Measurements from ENCODE around the gene CHEK2.

Gene CHEK2

DNA sequence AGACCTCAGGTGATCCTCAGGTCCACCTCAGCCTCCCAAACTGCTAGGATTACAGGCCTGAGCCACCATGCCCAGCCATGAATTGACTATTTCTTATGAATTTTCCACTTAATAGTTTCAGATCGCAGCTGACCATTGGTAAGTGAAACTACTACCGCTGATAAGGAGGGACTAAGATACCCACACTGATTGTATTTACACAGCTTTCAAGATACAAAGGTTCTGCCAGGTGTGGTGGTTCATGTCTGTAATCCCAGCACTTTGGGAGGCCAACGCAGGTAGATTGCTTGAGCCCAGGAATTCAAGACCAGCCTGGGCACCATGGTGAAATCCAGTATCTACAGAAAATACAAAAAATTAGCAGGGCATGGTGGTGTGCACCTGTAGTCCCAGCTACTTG is 3.9 kb downstream of the CHEK2 start:
- Histone ChIP-seq H3K9ac (ENCODE audit: low read depth, low read length) (no peak overlapping the region), H3K36me3 (ENCODE audit: insufficient read depth, low read length) (peaks cover 39% of the 10 kb centered on the region), H2AFZ (ENCODE audit: low read depth, low read length) (no peak overlapping the region), H4K20me1 (ENCODE audit: insufficient read depth, low read length) (peaks cover 12% of the 10 kb centered on the region; the same call in 1 of the 2 replicates), H3K9me3 (ENCODE audit: insufficient read depth, low read length, severe bottlenecking) (no peaks in the 10 kb centered on the region), H3K79me2 (ENCODE audit: insufficient read depth, low read length) (peaks cover 88% of the 10 kb centered on the region), H3K4me3 (ENCODE audit: low read depth in 1 of 2, low read length in 2 of 2) (no peak overlapping the region), H3K27ac (ENCODE audit: low read length) (no peak overlapping the region), H3K4me2 (ENCODE audit: insufficient read depth, low read length) (no peak overlapping the region), H3K27me3 (ENCODE audit: insufficient read depth, low read length, poor library complexity) (no peaks in the 10 kb centered on the region), H3K4me1 (ENCODE audit: insufficient read depth, low read length) (peaks cover 23% of the 10 kb centered on the region)
- no peak for DNase-seq
- no peak for ATAC-seq (ENCODE audit: insufficient read depth, low read depth)
- TF ChIP-seq, protein P1, sequence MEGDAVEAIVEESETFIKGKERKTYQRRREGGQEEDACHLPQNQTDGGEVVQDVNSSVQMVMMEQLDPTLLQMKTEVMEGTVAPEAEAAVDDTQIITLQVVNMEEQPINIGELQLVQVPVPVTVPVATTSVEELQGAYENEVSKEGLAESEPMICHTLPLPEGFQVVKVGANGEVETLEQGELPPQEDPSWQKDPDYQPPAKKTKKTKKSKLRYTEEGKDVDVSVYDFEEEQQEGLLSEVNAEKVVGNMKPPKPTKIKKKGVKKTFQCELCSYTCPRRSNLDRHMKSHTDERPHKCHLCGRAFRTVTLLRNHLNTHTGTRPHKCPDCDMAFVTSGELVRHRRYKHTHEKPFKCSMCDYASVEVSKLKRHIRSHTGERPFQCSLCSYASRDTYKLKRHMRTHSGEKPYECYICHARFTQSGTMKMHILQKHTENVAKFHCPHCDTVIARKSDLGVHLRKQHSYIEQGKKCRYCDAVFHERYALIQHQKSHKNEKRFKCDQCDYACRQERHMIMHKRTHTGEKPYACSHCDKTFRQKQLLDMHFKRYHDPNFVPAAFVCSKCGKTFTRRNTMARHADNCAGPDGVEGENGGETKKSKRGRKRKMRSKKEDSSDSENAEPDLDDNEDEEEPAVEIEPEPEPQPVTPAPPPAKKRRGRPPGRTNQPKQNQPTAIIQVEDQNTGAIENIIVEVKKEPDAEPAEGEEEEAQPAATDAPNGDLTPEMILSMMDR (IDR thresholded peaks at IDR 0.05; ENCODE audit: borderline replicate concordance, extremely low read depth, low read length, poor library complexity, severe bottlenecking) = no peak
- no peak for TF ChIP-seq EZH2 (IDR thresholded peaks at IDR 0.05; ENCODE audit: borderline replicate concordance, low read depth, low read length, severe bottlenecking)

DNA sequence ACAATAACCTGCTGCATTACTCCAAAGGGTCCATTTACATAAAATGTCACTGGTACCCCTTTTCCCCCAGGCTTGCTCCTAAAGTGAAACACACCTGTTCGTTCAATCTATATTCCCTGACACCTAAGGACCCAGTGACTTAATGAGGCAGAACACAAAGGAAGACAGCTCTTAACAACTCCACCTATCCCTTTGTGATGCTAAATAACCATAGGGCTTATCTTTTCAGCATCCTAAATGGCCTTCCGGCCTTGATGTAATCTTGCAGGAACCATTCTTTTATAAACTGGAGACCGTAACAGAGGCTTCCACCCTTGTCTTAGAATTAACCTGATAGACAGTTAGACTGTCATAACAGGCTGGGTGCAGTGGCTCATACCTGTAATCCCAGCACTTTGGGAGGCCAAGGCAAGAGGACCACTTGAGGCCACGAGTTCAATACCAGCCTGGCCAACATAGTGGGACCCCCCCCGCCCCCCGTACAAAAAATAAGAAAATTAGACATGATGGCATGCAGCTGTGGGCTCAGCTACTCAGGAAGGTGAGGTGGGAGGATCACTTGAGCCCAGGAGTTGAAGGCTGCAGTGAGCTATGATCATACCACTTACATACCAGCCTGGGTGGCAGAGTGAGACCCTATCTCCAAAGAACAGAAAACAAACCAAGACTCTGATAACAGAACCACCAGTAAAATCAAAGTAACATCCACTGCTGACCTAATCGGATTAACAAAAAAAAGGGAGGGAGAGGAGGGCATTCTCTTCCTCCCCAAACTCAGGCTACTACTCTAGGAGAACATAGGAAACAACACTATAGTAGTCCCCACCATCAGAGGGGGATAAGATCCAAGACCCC is 5.1 kb downstream of the CHEK2 start:
- no peak overlapping the region for H3K9ac ChIP-seq (ENCODE audit: low read depth, low read length)
- no peak overlapping the region for H3K4me2 ChIP-seq (ENCODE audit: insufficient read depth, low read length)
- no peaks in the 10 kb centered on the region for H3K27me3 ChIP-seq (ENCODE audit: insufficient read depth, low read length, poor library complexity)
- TF ChIP-seq, protein P1 (IDR thresholded peaks at IDR 0.05; ENCODE audit: borderline replicate concordance, extremely low read depth, low read length, poor library complexity, severe bottlenecking) = no peak
- DNase-seq (no peak), ATAC-seq (ENCODE audit: insufficient read depth, low read depth) (no peak)
- H3K36me3 ChIP-seq (ENCODE audit: insufficient read depth, low read length) = peaks cover 46% of the 10 kb centered on the region
- H3K4me3 ChIP-seq (ENCODE audit: low read depth in 1 of 2, low read length in 2 of 2) = no peak overlapping the region
- no peak overlapping the region for H2AFZ ChIP-seq (ENCODE audit: low read depth, low read length)
- no peak overlapping the region for H3K27ac ChIP-seq (ENCODE audit: low read length)
- no peaks in the 10 kb centered on the region for H3K9me3 ChIP-seq (ENCODE audit: insufficient read depth, low read length, severe bottlenecking)
- peaks cover 85% of the 10 kb centered on the region for H3K79me2 ChIP-seq (ENCODE audit: insufficient read depth, low read length)
- H4K20me1 ChIP-seq (ENCODE audit: insufficient read depth, low read length) = peaks cover 12% of the 10 kb centered on the region; the same call in 1 of the 2 replicates
- peaks cover 20% of the 10 kb centered on the region for H3K4me1 ChIP-seq (ENCODE audit: insufficient read depth, low read length)

DNA sequence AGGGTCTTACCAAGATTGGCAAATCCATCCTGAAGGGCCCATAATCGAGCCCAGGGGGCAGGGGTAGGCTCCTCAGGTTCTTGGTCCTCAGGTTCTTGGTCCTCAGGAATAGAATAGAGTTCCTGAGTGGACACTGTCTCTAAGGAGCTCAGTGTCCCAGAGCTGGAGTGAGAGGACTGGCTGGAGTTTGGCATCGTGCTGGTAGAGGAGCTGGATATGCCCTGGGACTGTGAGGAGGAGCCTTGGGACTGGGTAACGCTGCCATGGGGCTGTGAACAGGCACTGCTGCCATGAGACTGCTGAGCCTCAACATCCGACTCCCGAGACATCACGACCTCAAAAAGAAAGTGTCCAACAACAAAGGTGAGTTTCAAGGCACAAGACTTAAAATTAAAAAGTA is 7.2 kb downstream of the CHEK2 start:
- Histone ChIP-seq H3K4me1 (ENCODE audit: insufficient read depth, low read length) (peaks cover under 1% of the 10 kb centered on the region; the same call in 1 of the 2 replicates), H3K79me2 (ENCODE audit: insufficient read depth, low read length) (peaks cover 68% of the 10 kb centered on the region), H3K9me3 (ENCODE audit: insufficient read depth, low read length, severe bottlenecking) (no peaks in the 10 kb centered on the region), H4K20me1 (ENCODE audit: insufficient read depth, low read length) (peaks cover 12% of the 10 kb centered on the region; the same call in 1 of the 2 replicates), H3K4me3 (ENCODE audit: low read depth in 1 of 2, low read length in 2 of 2) (no peak overlapping the region), H3K9ac (ENCODE audit: low read depth, low read length) (no peak overlapping the region), H2AFZ (ENCODE audit: low read depth, low read length) (no peak overlapping the region), H3K36me3 (ENCODE audit: insufficient read depth, low read length) (peaks cover 56% of the 10 kb centered on the region), H3K4me2 (ENCODE audit: insufficient read depth, low read length) (no peak overlapping the region), H3K27ac (ENCODE audit: low read length) (no peak overlapping the region), H3K27me3 (ENCODE audit: insufficient read depth, low read length, poor library complexity) (no peaks in the 10 kb centered on the region)
- DNase-seq = no peak
- no peak for TF ChIP-seq EZH2 (IDR thresholded peaks at IDR 0.05; ENCODE audit: borderline replicate concordance, low read depth, low read length, severe bottlenecking)
- TF ChIP-seq, protein P1 (IDR thresholded peaks at IDR 0.05; ENCODE audit: borderline replicate concordance, extremely low read depth, low read length, poor library complexity, severe bottlenecking) = no peak
- no peak for ATAC-seq (ENCODE audit: insufficient read depth, low read depth)

Data from DND-41 (cell line).